MV-4-11 (cell line): ENCODE measurements around the gene SHISA6.

Experiments
- DNase-seq: peaks from one replicate; lab custom pipeline; 2025; lab: John Stamatoyannopoulos, UW

Gene SHISA6

DNA sequence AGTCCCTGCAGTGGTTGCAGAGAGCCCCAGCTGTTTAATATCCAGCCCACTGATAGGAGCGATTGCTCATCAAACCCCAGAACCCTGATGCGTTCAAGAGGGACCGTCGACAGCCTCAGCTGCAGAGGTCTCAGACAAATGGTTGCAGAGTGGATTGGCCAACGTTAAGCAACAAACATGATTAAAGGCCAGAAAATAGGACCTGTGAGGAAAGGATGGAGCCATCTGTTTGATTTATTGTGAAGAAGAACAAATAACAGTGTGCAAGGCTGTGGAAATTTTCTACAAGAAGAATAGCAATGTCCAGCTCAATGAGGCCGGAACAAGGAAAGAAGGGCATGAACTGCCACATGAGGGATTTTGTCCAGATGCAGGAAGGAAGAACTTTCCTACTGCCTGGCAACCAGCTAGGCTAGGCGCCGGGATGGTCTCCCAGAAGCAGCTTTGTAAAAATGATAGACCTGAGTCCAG is 218.9 kb downstream of the SHISA6 start:
- no peak for DNase-seq

DNA sequence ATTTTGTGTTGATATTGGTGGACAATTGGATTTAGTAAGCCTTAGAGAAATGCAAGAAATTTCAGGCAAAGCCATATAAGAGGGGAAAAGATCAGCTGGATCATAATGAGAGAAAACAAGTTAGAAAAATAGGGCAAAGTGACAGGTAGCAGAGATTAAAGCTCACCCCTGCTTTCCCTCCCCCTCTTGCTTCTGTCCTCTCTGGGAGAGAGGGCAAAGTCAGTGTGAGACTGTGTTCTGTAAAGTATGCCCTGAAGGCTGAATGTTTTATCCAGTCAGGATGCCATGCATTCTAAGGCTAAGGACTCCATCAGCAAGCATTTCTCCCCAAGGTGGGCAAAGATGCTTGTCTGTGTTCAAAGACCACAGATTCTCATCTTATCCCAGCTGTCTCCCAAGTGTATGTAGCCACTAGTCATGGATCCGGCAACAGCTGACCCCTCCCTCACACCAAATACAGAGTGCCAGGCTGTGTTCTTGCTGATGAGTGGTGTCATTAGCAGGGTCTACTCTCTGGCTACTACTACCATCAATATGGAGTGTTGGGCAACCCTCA is 221.1 kb downstream of the SHISA6 start:
- DNase-seq, result no peak

DNA sequence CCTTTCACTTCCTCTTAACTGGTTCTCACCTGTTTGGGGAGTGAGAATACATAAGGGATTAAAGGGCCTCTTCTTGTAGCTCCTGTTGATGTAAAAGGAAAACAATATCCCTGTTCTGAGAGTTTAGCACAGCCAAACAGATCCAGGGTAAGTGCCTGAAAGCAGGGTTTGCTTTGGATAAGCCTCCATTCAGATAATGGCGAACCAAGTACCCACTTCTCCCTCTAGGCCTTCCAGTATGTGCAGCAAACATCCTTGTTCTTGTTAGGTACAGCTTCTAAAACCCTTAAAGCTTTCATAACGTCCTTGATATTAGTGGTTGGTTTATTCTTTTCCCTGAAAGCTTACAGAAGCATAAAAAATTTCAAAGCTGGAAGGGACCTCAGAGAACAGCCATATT is 226.6 kb downstream of the SHISA6 start:
- no peak for DNase-seq

DNA sequence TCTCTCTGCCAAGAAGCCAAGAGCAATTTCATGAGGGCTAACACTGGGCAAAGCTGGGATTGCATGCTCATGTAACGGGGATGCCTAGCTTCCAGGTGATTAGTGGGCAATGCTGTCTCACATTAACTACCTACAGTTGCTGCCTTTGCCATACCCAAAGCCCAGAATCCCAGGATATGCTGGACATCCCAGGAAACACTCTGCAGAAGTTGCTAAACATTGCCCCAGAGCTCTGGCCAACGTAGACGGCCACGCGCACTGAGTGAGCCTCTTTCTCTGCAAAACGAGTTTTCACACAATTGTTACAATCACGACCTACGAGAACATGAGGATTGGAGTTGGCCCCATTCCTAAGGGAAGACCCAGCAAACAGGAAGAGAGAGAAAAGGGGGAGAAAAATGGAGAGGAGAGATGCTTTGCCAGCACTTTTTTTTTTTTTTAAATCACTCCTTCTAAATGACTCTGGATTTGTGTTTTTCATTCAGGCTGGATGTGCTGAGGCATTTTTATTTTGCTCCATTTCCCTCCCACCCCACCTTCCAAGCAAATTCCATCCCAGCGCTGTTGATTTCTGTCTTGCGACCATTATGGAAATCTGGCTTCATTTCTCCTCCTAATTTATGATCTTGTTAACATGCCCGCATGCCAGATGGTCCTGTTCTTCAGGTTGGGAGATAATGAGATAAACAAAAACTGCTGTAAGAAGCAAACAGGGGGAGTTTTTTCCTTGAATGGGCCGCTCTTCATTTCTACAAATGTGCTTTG is 244.5 kb downstream of the SHISA6 start:
- DNase-seq, result no peak

DNA sequence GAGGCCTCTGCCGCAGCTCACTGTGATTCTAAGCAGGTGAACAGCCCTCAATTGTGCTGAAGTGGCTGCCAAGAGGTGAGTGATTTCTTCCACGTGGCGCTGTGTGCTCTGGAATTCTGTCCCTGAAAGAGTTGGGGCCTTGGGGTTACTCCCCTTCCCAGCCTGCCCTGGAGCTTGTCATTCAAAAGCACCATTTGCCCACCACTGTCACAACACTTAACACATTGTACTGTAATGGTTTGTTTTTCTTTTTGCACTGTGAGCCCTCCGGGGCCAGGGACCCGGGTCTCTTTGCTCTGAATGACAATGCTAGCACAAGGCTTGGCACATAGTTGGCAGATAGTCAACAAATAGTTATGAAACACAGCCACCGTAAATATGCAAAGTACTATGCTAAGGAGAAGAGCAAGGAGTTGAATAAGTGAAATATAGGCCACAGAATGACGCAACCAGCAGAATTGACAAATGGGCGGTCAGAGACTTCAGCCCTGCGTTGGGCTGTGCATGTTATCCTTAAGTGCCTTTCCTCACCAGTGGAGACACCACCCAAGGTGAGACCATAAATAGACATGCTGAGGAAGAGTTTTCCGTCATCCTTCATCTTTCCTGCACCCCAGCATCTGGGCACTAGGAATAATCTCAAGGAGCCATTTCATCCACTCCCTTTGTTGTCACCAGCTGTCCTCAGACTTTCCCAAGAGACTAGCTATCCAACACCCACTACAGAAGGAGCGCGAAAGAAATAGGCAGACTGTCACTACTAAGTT is 245.3 kb downstream of the SHISA6 start:
- peak; percentile 34 for DNase-seq

DNA sequence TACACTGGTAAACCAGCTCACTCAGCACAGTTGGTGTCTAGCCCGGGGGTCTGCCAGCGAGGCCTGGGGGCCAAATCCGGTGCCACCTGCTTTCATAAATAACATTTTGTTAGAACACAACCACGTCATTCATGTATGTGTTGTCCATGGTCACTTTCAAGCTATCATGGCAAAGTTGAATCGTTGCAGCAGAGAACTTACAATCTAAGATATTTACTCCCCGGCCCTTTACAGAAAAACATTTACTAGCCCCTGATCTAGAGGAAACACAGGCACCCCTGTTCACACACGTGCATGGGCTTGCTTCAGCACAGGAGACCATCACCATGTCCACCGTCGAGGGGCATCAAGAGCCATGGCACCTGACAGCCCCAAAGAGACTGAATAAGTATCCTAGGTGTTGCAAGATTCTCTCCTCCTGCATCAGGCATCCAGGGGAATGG is 245.9 kb downstream of the SHISA6 start:
- no peak for DNase-seq

DNA sequence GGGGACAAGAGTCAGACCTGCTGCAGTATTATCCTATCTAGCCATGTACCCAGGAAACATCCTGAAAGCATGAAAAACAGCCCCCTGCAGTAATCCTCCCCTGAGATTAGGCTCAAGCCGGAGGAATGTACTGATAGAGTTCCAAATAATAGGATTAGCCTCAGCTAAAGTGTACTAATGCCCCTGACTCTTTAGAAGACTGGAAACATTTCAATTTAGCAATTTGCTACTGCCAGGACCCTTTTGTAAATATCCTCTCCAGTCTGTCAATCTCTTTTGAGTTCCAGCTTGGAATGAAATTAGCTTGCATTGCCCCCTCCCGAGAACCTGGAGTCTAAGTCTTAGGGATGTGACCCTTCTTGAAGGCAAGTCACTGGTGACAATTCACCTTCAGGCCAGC is 246.5 kb downstream of the SHISA6 start:
- no peak for DNase-seq

DNA sequence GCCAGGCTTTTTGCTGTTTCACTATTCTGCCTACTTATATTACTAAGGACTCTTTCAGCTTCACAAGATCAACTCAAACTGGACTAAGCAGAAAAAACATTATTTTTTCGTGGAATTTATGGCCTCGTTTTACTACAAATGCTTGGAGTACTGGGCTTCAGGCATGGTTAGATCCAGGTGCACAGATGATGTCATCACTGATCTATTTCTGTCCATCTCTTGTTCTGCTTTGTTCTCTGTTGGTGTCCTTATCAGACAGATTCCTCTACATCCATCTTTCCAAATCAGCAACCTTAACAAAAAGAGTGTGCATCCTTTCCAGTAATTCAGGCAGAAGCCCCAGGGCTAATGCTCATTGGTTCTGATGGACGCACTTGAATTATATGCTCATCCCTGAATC is 247.4 kb downstream of the SHISA6 start:
- DNase-seq, result no peak

DNA sequence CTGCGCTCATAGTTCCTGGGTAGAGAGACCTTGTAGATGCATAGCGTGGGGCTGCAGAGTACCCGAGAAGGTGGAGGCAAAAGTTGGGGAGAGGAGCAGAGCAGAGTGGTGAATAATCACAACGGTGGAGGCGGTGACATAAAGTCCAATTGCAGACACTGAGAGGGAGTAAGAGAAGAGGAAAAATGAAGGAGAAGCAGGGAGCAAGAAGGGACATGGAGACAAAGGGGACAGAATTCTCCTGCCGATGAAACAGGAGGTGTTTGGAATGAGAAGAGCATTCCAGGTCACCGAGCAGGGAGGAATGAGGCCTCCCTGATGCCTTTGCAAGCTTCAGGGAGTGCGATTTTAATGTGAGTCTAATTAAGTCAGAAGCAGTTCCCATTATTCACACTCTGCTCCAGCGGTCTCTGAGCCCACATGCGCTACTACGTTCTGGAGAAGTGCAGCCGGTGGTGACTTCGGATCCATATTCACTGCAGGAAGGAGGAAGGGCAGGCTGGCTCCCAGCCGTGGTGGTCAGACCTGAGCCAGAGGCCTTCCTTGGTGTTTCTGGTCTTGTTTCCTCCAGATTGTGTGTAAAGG is 249.2 kb downstream of the SHISA6 start:
- no peak for DNase-seq

DNA sequence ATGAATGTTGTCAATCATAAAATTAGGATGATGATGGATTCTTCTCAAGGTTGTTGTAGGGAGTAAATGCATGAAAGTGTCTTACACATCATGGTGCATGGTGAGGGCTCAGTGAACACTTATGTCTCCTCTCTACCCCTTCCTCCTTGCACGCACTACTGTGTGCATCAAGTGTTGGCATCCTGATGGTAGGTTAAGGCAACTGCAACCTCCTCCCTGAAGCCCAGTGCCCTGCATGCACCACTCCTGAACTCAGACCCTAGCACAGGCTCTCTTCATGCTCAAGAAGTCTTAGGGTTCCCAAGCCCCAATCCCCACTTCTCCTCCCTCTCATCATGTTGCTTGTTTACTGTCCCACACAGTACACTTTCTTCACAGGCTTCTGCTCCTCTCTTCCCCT is 251.5 kb downstream of the SHISA6 start:
- no peak for DNase-seq

DNA sequence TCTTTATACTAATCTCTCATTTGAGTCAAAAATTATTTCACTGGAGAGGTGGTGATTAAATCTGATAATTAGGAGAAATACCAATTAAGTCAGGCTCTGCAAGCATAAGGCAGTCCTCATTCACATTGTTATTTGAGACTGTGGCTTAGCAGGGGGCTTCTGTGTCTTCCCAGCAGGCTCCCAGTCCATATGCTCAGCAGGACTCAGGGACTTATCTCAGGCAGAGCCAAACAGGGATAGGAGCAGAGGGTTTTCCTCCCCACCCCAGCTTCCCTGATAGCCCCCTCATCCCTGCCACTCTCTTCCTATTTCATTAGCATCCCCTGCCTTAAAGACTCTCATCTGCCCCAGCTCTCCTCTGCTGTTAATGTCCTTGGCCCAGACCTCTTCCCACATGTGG is 252.9 kb downstream of the SHISA6 start:
- no peak for DNase-seq

DNA sequence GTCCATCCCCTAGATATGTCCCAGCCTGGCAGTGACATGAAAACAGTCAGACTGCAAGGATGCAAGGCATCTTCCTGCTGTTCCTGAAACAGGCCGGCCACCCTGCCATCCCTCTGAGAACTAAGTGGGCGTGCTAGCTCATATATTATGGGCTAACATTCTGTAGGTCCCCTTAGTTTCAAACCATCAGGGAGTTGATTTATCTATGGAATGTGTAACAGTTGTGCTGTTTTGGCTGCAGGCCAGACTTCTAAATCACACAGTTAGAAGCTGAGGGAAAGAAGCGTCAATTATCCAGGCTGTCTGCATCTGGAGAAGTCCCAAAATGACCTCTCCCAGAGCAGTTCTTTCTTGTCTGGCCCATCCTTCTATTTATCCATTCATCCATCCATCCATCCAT is 254.6 kb downstream of the SHISA6 start:
- DNase-seq, result no peak

DNA sequence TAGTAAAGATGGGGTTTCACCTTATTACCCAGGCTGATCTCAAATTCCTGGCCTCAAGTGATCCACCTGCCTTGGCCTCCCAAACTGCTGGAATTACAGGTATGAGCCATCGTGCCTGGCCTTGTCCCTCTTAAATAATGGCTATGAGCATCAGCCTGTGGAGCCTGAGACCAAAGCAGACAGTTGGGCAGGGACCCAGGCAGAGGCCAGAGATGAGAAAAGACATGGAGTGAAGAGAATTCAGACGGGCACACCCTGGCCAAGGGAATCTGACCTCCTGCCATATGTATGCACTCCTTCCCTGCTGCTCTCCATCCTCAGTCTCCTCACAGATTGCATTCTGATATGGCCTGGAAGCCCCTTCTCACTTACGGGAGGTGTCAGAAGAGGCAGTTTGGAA is 258.9 kb downstream of the SHISA6 start:
- DNase-seq, result no peak

DNA sequence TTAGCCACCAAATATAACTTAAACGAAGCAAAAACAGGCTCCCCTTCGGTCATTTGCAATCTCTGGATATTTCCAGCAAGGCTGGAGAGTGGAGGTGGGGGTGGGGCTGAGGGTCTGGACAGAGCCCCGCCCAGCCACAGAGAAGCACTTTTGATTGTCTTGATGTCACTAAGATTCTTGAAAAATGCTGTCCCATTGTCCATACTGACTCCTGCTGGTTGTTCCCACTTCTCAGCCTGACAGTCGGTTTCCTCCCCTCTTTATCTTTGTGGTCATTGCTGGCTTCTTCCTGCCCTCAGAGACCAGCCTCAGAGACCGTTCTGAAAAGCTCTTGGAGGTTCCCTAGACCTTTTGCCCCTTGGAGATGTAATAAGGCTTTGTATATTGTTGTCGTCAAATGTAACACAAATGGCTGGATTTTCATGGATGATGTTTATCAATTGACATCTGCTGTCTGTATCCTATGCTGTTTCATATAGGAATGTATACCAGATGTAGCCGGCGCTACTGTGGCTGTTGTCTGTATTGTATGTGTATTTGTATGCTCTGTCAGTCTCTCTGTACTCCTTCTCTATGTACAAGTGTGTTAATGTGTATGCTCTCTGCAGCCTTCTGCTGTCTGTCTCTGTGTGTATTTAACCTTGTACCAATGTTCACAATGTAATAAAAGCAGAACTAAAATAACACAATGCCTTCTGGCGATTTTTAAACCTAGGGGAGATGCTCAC is 262.5 kb downstream of the SHISA6 start:
- no peak for DNase-seq

DNA sequence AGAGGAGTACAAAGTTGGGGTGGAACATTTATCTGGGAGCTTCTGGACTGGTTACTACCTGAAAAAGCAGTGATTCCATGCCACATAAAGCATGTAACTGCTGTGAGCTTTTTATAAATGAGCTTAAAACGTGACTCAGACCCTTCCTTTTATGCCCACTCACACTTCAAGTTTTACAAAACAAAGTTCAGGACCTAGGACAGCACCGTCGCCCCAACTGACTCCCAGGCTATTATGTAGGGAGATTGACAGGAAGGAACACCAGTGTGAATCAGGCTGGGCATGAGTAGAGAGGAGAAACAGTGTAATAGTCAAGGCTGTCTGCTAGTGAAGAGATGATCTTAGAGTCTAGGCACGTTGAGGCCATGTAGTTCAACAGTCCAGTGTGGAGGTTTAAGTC is 265.6 kb downstream of the SHISA6 start:
- DNase-seq, result peak; percentile 43

DNA sequence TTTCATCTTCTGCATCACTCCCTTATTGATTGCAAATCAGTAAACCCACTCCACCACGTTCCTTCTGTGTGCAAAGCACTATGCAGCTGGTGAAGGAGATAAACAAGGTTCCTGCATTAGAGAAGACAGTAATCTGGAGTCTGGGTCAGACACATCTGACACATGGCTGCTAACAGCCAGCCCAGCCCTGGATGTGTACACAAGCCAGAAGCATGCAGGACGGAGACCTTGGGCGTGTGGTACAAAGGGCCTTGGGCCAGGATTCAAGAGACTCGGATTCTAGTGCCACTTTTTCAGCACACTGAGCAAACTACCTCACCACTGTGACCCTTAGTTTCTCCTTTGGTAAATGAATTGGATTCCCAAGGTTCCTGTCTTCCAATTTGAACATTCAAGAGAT is 270.7 kb downstream of the SHISA6 start:
- DNase-seq, result no peak

DNA sequence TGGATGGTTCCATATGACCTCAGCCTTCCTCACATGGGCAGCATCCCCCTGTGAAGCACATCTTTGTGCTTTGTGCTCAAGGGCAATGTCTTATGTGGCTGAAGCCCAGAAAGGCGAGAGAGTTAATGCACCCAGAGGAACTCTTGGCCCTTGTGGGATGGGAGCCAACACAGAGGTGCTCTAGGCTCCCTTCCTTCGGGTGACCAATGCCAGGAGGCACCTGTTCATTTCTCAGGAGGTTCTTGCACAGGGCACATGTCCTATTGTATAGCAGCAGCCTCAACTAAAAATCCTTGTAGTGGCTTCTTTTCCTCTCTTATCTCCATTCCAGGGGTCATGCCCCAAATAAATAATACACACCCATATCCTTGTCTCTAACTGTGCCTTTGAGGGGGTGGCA is 273.6 kb downstream of the SHISA6 start:
- DNase-seq, result no peak

DNA sequence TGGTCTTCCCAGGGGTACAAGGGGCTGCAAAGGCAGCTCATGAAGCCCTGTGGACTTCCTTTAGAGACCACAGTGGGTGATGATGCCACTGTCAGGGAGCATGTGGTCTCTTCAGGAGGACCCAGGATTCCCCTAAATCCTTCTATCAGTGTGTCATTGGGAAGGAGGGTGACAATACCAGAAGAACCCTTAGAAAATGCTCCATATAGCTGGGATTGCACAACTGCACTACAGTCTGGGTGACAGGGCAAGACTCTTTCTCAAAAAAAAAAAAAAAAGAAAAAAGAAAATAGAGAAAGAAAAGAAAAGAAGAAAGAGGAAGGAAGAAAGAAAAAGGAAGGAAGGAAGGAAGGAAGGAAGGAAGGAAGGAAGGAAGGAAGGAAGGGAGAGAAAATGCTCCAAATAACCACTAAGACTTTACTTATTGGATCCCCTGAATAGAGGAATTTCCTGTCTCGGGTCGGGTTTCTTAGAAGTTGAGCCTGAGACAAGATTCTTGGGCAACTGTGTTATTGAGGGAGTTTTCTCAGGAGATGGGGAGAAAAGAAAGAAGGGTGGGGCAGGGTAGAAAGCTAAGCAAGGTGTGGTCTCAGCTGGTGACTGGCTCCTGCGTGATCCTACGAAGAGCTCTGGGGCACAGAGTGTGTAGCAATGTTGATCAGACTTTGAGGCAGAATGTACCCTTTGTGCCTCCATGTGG is 274.1 kb downstream of the SHISA6 start:
- DNase-seq, result no peak

DNA sequence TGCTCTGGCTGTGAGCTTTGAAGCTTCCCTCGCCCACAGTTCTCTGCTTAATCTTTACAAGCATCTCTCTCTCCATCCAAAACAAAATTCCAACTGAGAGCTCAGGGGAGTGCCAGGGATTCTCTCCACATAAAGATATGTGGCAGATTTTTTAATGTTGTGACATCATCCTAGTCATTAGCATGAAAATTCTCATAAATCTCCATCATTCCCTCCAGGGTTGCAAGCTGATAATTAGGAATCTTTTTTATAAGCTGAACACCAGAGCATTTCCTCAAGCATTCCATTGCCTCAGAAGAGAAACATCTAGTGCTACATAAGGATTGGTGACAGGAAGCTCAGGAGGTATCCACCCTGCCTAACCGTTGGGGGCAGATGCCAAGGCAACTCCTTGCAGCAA is 274.9 kb downstream of the SHISA6 start:
- no peak for DNase-seq

DNA sequence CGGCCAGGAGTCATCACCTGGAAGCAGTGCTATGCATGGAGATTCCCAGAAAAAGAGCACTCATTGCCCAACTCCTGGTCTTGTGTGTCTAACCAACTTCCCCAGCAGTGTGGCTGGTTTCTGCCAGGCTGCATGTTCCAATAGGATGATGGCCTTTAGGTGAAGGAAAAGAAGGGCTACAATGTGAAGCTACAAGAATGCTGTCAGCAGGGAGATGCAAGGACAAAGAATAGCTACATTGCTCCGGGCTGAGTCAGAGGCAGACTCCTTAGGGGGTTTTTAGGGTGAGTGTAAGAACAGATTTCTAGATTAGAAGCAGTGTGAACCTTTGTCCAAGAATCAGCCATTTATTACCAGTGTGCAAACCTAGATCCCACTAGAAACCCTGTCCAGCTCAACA is 294.2 kb downstream of the SHISA6 start:
- DNase-seq, result no peak

DNA sequence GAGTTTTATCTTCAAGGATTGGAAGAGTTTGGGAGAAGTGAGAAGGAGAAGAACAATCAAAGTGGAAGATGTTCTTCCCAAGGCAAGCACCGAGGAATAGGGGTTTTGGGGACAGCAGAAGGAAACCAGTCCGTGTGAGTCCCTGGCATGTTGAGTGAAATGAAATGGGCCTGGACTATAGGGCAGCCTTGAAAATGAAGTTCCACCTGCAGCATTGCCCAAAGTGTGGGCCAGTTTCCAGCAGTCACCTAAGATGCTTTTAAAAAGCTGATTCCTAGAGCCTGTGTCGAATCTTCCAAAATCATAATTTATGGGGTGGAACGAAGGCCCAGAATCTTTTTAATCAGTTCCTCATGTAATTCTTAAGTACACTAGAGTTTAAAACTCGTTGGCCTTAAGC is 297.4 kb downstream of the SHISA6 start:
- DNase-seq, result no peak

DNA sequence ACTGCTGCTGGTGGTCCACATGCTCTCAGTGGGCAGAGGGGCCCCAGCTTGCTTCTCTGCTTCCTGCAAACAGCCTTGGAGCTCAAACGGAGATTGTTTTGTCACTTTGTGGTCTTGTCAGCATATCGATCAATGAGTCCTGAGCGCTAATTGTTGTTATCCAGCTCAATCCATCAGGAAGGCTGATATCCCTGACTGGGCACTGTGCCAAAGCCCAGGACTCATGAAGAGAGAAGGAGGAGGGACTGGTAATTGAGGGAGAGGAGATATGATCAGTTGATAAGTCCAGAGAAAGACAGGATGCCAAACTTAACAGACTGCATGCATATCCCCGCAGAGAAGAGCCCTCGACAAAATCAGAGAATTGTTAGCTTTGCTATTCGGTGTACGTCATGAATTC is 298.6 kb downstream of the SHISA6 start:
- no peak for DNase-seq
